Neural crest cell (in vitro differentiated cells): Measurements from ENCODE around the gene PCGF3. TPM values are rescaled to one million over a fixed set of nuclear protein-coding genes. Genes with fewer than 3 reads are reported as not detected.
"Not testable (repeated sequence)": the region's sequence is repeated elsewhere in the genome, so short reads cannot be mapped to it uniquely, and the experiment has no call there.

Source experiments
- DNase-seq: peaks from one replicate; pipeline ENCODE4 v3.0.0; 2021; ENCODE audit warnings: low read depth, mixed read lengths, low spot score
- H3K27ac Mint-ChIP-seq: one replicate; pipeline ENCODE4 v1.8.0; 2021; ENCODE audit warnings: mild to moderate bottlenecking, mixed read lengths; ENCODE audit not compliant: unreplicated experiment
- H3K27me3 Mint-ChIP-seq: 2 replicates; pipeline ENCODE4 v1.8.0; 2021; ENCODE audit warnings: low read depth, mild to moderate bottlenecking, mixed read lengths
- H3K36me3 Mint-ChIP-seq: 2 replicates; pipeline ENCODE4 v1.8.0; 2021; ENCODE audit warnings: low read depth, mild to moderate bottlenecking, mixed read lengths
- H3K4me1 Mint-ChIP-seq: 2 replicates; pipeline ENCODE4 v1.8.0; 2021; ENCODE audit warnings: mixed read lengths
- H3K4me3 Mint-ChIP-seq: one replicate; pipeline ENCODE4 v1.8.0; 2021; ENCODE audit warnings: mild to moderate bottlenecking, mixed read lengths
- H3K9me3 Mint-ChIP-seq: 2 replicates; pipeline ENCODE4 v1.8.0; 2021; ENCODE audit warnings: mixed read lengths
- total RNA-seq: library from RNA; stranded (reverse); gene quantifications from 2 replicates; pipeline ENCODE4 v1.2.1, GENCODE V29; 2021
- TF ChIP-seq, protein P1 (sequence below): fragments of 200-600 bp; sonication (generic); conservative IDR thresholded peaks from 2 replicates; pipeline ENCODE4 v1.5.0; 2021; ENCODE audit warnings: antibody characterized with exemption, mild to moderate bottlenecking

The PCGF3 gene
- total RNA-seq, 1 donor from 2014 or later: 58.5 TPM

DNA sequence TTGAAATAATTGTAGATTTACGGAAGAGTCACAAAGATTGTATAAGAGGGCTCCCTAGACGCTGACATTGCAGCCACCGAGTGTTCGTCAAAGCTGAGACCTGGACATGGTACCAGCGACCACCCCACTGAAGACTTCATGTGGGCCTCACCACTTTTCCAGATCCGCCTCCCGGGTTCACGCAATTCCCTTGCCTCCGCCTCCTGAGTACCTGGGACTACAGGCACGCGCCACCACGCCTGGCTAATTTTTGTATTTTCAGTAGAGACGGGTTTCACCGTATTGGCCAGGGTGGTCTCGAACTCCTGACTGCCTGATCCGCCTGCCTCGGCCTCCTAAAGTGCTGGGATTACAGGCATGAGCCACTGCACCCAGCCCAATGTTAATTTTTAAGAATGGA, 90.6 kb downstream of the PCGF3 start:
- Mint-ChIP-seq H3K4me1 (peaks cover 16% of the 10 kb centered on the region), H3K27me3 (peaks cover 21% of the 10 kb centered on the region), H3K4me3 (no peak overlapping the region), H3K9me3 (no peaks in the 10 kb centered on the region), H3K36me3 (no peaks in the 10 kb centered on the region), H3K27ac (no peak overlapping the region)
- TF ChIP-seq, protein P1, sequence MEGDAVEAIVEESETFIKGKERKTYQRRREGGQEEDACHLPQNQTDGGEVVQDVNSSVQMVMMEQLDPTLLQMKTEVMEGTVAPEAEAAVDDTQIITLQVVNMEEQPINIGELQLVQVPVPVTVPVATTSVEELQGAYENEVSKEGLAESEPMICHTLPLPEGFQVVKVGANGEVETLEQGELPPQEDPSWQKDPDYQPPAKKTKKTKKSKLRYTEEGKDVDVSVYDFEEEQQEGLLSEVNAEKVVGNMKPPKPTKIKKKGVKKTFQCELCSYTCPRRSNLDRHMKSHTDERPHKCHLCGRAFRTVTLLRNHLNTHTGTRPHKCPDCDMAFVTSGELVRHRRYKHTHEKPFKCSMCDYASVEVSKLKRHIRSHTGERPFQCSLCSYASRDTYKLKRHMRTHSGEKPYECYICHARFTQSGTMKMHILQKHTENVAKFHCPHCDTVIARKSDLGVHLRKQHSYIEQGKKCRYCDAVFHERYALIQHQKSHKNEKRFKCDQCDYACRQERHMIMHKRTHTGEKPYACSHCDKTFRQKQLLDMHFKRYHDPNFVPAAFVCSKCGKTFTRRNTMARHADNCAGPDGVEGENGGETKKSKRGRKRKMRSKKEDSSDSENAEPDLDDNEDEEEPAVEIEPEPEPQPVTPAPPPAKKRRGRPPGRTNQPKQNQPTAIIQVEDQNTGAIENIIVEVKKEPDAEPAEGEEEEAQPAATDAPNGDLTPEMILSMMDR: no peak
- no peak for DNase-seq

DNA sequence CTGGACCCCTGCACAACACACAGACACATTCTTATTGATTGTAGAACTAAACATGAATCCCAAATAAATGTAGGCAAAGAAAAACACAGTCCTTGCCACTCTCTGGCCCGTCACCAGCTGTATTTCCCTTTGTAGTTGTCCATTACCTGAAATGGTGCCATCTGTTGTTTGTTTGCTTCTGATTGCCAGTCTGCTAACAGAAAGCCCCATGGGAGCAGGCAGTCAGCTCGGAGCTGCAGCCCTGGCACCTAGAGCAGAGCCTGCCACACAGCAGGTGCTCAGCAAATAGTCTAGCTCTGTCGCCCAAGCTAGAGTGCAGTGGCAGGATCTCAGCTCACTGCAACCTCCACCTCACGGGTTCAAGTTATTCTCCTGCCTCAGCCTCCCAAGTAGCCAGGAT, 91.4 kb downstream of the PCGF3 start:
- no peak for DNase-seq
- Mint-ChIP-seq H3K4me3 (no peak overlapping the region), H3K36me3 (no peaks in the 10 kb centered on the region), H3K4me1 (peaks cover 16% of the 10 kb centered on the region), H3K27me3 (peaks cover 21% of the 10 kb centered on the region), H3K9me3 (no peaks in the 10 kb centered on the region), H3K27ac (no peak overlapping the region)
- TF ChIP-seq, protein P1: no peak

DNA sequence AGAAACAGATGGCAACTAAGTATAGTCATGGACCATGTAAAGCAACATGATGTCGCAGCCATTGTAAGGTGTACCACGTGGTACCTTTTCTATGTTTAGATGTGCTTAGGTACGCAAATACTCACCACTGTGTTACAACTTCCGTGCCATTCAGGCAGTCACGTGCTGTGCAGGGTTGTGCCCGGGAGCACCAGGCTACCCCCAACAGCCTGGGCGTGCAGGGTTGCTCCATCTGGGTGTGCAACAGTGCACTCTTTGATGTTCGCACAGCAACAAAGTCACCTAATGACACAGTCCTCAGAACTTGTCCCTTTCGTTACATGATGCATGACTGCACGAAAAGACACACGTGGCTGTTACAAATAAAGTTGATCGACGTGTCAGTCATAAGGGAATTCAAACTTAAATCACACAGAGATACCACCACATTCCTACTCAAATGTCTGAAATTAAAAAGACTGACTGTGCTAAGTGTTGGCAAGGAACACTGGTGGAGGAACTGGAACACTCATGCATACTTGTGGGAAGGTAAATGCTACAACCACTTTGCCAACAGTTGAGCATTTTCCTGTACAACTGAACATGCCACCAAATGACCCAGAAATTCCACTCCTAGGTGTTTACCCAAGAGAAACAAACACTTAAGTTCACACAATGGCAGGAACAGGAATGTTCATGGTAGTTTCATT, 95.9 kb downstream of the PCGF3 start:
- peaks cover 4% of the 10 kb centered on the region for H3K4me1 Mint-ChIP-seq
- peaks cover 6% of the 10 kb centered on the region for H3K9me3 Mint-ChIP-seq
- no peak for DNase-seq
- H3K36me3 Mint-ChIP-seq: no peaks in the 10 kb centered on the region
- H3K27ac Mint-ChIP-seq: no peak overlapping the region
- H3K4me3 Mint-ChIP-seq: no peak overlapping the region
- TF ChIP-seq, protein P1: no peak
- peaks cover 10% of the 10 kb centered on the region for H3K27me3 Mint-ChIP-seq

DNA sequence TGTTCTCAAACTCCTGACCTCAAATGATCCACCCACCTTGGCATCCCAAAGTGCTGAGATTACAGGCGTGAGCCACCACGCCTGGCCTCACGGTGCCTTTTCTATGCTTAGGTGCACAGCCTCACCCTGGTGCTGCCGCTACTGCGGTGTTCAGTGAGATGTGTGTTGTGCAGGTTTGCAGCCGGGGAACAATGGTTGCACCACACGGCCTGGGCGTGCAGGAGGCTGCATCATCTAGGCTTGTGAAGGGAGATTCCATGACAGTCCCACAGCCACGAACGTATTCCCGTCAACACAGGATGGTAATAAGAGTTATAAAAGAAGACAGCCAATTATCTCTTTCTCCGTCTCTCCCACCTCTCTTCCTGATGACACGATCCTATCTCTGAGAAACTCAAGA, 98.3 kb downstream of the PCGF3 start:
- H3K9me3 Mint-ChIP-seq: peaks cover 6% of the 10 kb centered on the region
- DNase-seq: no peak

DNA sequence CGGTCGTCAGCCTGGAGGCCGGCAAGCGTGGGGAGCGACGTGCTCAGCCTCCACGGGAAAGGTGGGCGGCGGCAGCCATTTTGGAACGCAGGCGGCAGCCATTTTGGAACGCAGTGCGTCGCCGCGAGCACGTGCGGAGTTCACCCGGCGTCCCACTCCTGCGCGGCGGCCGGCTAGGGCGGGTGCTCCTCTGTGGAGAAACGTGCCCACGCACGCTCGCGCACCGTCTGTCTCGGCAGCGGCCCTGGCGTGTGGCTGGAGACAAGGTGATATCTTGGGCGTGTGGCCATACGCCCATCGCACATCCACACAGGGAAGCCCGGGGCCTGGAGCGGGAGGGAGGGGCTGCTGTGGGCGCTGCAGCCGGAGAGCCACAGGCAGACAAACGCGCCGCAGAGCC, 99.2 kb downstream of the PCGF3 start:
- no peak for DNase-seq
- Mint-ChIP-seq H3K27ac (no peak overlapping the region), H3K4me1 (no peaks in the 10 kb centered on the region), H3K27me3 (peaks cover 16% of the 10 kb centered on the region), H3K4me3 (no peak overlapping the region), H3K36me3 (no peaks in the 10 kb centered on the region), H3K9me3 (peaks cover 6% of the 10 kb centered on the region)
- TF ChIP-seq, protein P1: no peak

More for the DNA sequence above, 98.3 kb downstream of the PCGF3 start:
- peaks cover 16% of the 10 kb centered on the region for H3K27me3 Mint-ChIP-seq
- H3K36me3 Mint-ChIP-seq: no peaks in the 10 kb centered on the region
- TF ChIP-seq, protein P1: no peak
- peaks cover 3% of the 10 kb centered on the region for H3K4me1 Mint-ChIP-seq
- no peak overlapping the region for H3K4me3 Mint-ChIP-seq
- no peak overlapping the region for H3K27ac Mint-ChIP-seq

DNA sequence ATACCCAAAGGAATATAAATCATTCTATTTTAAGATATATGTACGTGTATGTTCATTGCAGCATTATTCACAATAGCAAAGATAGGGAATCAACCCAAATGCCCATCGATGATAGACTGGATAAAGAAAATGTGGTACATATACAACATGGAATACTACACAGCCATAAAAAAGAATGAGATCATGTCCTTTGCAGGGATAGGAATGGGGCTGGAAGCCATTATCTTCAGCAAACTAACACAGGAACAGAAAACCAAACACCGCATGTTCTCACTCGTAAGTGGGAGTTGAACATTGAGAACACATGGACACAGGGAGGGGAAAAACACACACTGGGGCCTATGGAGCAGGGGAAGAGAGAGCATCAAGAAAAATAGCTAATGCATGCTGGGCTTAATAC, 101.3 kb downstream of the PCGF3 start:
- not testable (repeated sequence) for DNase-seq, H3K4me3 Mint-ChIP-seq, H3K4me1 Mint-ChIP-seq, H3K27ac Mint-ChIP-seq, H3K36me3 Mint-ChIP-seq, H3K9me3 Mint-ChIP-seq
- H3K27me3 Mint-ChIP-seq: peaks cover 28% of the 10 kb centered on the region
